H1 (cell line): Measurements from ENCODE around the gene C20orf202. TPM values are rescaled to one million over a fixed set of nuclear protein-coding genes. Genes with fewer than 3 reads are reported as not detected.

ENCODE experiments used
- ATF3 ChIP-seq: IDR thresholded peaks from 2 replicates; pipeline ENCODE4 v1.6.1; 2011; ENCODE audit warnings: low read depth, mild to moderate bottlenecking, low read length; ENCODE audit not compliant: insufficient read depth
- BCL11A ChIP-seq, 2 experiments: IDR thresholded peaks; one replicate each; pipeline ENCODE4 v1.6.1; 2011; ENCODE audit warnings: low read depth in 2 of 2, low read length in 2 of 2, mild to moderate bottlenecking in 2 of 2
- CHD7 ChIP-seq: fragments of 300-600 bp; sonication (generic); IDR thresholded peaks from 2 replicates; pipeline ENCODE4 v1.7.1; 2012; ENCODE audit warnings: low read length, moderate library complexity, mild to moderate bottlenecking, inconsistent platforms; ENCODE audit not compliant: insufficient replicate concordance
- E2F6 ChIP-seq: IDR thresholded peaks from 2 replicates; pipeline ENCODE4 v1.6.1; 2012; ENCODE audit warnings: inconsistent platforms
- RNF2 ChIP-seq: fragments of 200-900, 300-1000 bp; sonication (generic); IDR thresholded peaks from 2 replicates; pipeline ENCODE4 v1.7.1; 2016; ENCODE audit warnings: borderline replicate concordance, low read depth, mild to moderate bottlenecking, antibody characterized with exemption, low read length; ENCODE audit not compliant: poor library complexity, severe bottlenecking; ENCODE audit errors: missing control alignments
- SP4 ChIP-seq: IDR thresholded peaks from 2 replicates; pipeline ENCODE4 v1.6.1; 2012; ENCODE audit warnings: low read length, inconsistent platforms
- polyA plus RNA-seq, 7 experiments: library from polyadenylated mRNA; depleted of rRNA in 3 of 7; stranded (reverse) in 5 of 7; unstranded in 2 of 7; fragments of >200 nt in 5 of 7; fragments of 200-250 nt in 2 of 7; gene quantifications; 1 replicate in 5 of 7; 2 replicates in 1 of 7; 4 replicates in 1 of 7; pipeline versions ENCODE4 v1.2.1 to v1.2.3, GENCODE V29; 2011 to 2013; ENCODE audit warnings: missing spikeins in 2 of 7, mixed read lengths in 2 of 7
- total RNA-seq: library from RNA; stranded (reverse); fragmentation: NEBNext Ultra II Directional; extraction: Animal tissue kit (Norgen Biotek cat#: 25700); gene quantifications from 2 replicates; pipeline ENCODE4 v1.2.1, GENCODE V29; 2021

C20orf202 gene
- total and polyA plus RNA-seq, 2 of the 8 experiments (the other 6 are each of a cell fraction or from before 2014, with no cell fraction given): 0.12 TPM; not detected in 1

GRCh38 chr20:1232286-1233111 is 29.2 kb downstream of the C20orf202 start (continued):
- TF ChIP-seq CHD7: no peak
- TF ChIP-seq E2F6: no peak
- TF ChIP-seq BCL11A (IDR thresholded peaks at IDR 0.05; ENCODE audit: low read depth in 2 of 2, low read length in 2 of 2): no peak
- no peak for TF ChIP-seq ATF3
- TF ChIP-seq RNF2: no peak
- TF ChIP-seq SP4: no peak
- TF ChIP-seq, all 59 proteins: peak for 0
